WTC11 (cell line): ENCODE measurements around the gene NEDD4. TPM values are rescaled to one million over a fixed set of nuclear protein-coding genes. Genes with fewer than 3 reads are reported as not detected.

Experiments
- ATAC-seq: fragments of 200-7000 bp; cut with Tn5 transposase; 2 replicates; pipeline ENCODE4 v1.10.0; 2021; ENCODE audit warnings: mild to moderate bottlenecking, moderate library complexity
- CTCF ChIA-PET: fragments of 300-600 bp; sonication (Branson Sonifier 250); formaldehyde crosslinking; loops from one replicate; lab custom pipeline; 2021; ENCODE audit warnings: antibody characterized with exemption; lab: Charles Lee
- POLR2A ChIA-PET: fragments of 350-600 bp; sonication (Branson Sonifier 250); formaldehyde crosslinking; loops from one replicate; lab custom pipeline; 2021; ENCODE audit warnings: antibody characterized with exemption; lab: Charles Lee
- DNase-seq: peaks from one replicate; pipeline ENCODE4 v3.0.0; 2021; ENCODE audit warnings: low spot score
- H3K27ac Mint-ChIP-seq: 2 replicates; pipeline ENCODE4 v1.8.0; 2021; ENCODE audit warnings: mixed read lengths
- H3K27me3 Mint-ChIP-seq: 2 replicates; pipeline ENCODE4 v1.8.0; 2021; ENCODE audit warnings: low read depth, mild to moderate bottlenecking, moderate library complexity, mixed read lengths
- H3K36me3 Mint-ChIP-seq: 2 replicates; pipeline ENCODE4 v1.8.0; 2021; ENCODE audit warnings: mixed read lengths
- H3K4me1 Mint-ChIP-seq: 2 replicates; pipeline ENCODE4 v1.8.0; 2022; ENCODE audit warnings: mixed read lengths
- H3K4me3 Mint-ChIP-seq: 2 replicates; pipeline ENCODE4 v1.8.0; 2021; ENCODE audit warnings: mild to moderate bottlenecking, moderate library complexity, mixed read lengths
- H3K9me3 Mint-ChIP-seq: 2 replicates; pipeline ENCODE4 v1.8.0; 2021; ENCODE audit warnings: mixed read lengths
- AFF4 ChIP-seq: sonication (generic); formaldehyde crosslinking; IDR thresholded peaks from 2 replicates; pipeline ENCODE4 v1.8.1; 2023; ENCODE audit warnings: mild to moderate bottlenecking, missing genetic modification reagents, borderline replicate concordance
- ARID4B ChIP-seq: sonication (generic); formaldehyde crosslinking; IDR thresholded peaks from 2 replicates; pipeline ENCODE4 v1.8.0; 2023; ENCODE audit warnings: missing genetic modification reagents, mild to moderate bottlenecking, borderline replicate concordance
- ATF6 ChIP-seq: sonication (generic); formaldehyde crosslinking; IDR thresholded peaks from 2 replicates; pipeline ENCODE4 v1.8.1; 2023; ENCODE audit warnings: mild to moderate bottlenecking, missing genetic modification reagents
- CREM ChIP-seq: sonication (generic); formaldehyde crosslinking; IDR thresholded peaks from 2 replicates; pipeline ENCODE4 v1.8.1; 2022; ENCODE audit warnings: mild to moderate bottlenecking, missing genetic modification reagents, moderate library complexity
- CTCF ChIP-seq: fragments of 200-600 bp; IDR thresholded peaks from 2 replicates; pipeline ENCODE4 v1.8.0; 2022; ENCODE audit warnings: antibody characterized with exemption
- EMX1 ChIP-seq: fragments of 250-450 bp; sonication (Bioruptor Pico); IDR thresholded peaks from 2 replicates; pipeline ENCODE4 v1.8.0; 2021; ENCODE audit warnings: mild to moderate bottlenecking
- ESRRA ChIP-seq: sonication (generic); formaldehyde crosslinking; IDR thresholded peaks from 2 replicates; pipeline ENCODE4 v1.8.1; 2022; ENCODE audit warnings: mild to moderate bottlenecking, missing genetic modification reagents, borderline replicate concordance
- HMGA2 ChIP-seq: fragments of 250-450 bp; sonication (Bioruptor Pico); IDR thresholded peaks from 2 replicates; pipeline ENCODE4 v1.4.0; 2021; ENCODE audit warnings: mild to moderate bottlenecking, moderate library complexity
- NR2C2 ChIP-seq: sonication (generic); formaldehyde crosslinking; IDR thresholded peaks from 2 replicates; pipeline ENCODE4 v1.8.0; 2022; ENCODE audit warnings: mild to moderate bottlenecking, missing genetic modification reagents
- NR3C1 ChIP-seq: sonication (generic); formaldehyde crosslinking; conservative IDR thresholded peaks from 2 replicates; pipeline ENCODE4 v1.8.1; 2023; ENCODE audit warnings: low read depth, mild to moderate bottlenecking, missing genetic modification reagents
- PRDM15 ChIP-seq: sonication (generic); formaldehyde crosslinking; IDR thresholded peaks from 2 replicates; pipeline ENCODE4 v1.8.0; 2022; ENCODE audit warnings: missing genetic modification reagents
- SMAD4 ChIP-seq: sonication (generic); formaldehyde crosslinking; IDR thresholded peaks from 2 replicates; pipeline ENCODE4 v1.8.0; 2022; ENCODE audit warnings: mild to moderate bottlenecking, missing genetic modification reagents
- ZBTB43 ChIP-seq: sonication (generic); formaldehyde crosslinking; IDR thresholded peaks from 2 replicates; pipeline ENCODE4 v1.8.1; 2023; ENCODE audit warnings: mild to moderate bottlenecking, missing genetic modification reagents
- ZNF138 ChIP-seq: sonication (generic); formaldehyde crosslinking; conservative IDR thresholded peaks from 2 replicates; pipeline ENCODE4 v1.8.1; 2022; ENCODE audit warnings: mild to moderate bottlenecking, moderate library complexity, missing genetic modification reagents
- total RNA-seq: library from RNA; stranded (reverse); gene quantifications from 3 replicates; pipeline ENCODE4 v1.2.3, GENCODE V29; 2021

Gene NEDD4
- total RNA-seq, 1 experiment from 2014 or later, result 4.5 TPM

- TF ChIP-seq CTCF, result no peak
- no peak for TF ChIP-seq SMAD4 (CRISPR knock-in tag)
- TF ChIP-seq HMGA2 (CRISPR knock-in tag), result no peak
- TF ChIP-seq ESRRA (CRISPR knock-in tag), result no peak
These were observed 159.1 kb downstream of the NEDD4 start (continued) for GRCh38 chr15:55834331-55834730.

GRCh38 chr15:55829826-55830225, 163.6 kb downstream of the NEDD4 start:
- ATAC-seq (no peak), DNase-seq (no peak)
- Mint-ChIP-seq H3K27me3 (no peaks in the 10 kb centered on the region; the same call in 1 of the 2 replicates), H3K36me3 (no peaks in the 10 kb centered on the region), H3K27ac (no peak overlapping the region), H3K4me1 (no peaks in the 10 kb centered on the region), H3K4me3 (no peak overlapping the region), H3K9me3 (no peaks in the 10 kb centered on the region)
- ChIA-PET CTCF (no interaction called here), POLR2A (no interaction called here)
- TF ChIP-seq CTCF (no peak), ZBTB43 (CRISPR knock-in tag) (no peak), ZNF138 (CRISPR knock-in tag) (no peak), NR2C2 (CRISPR knock-in tag) (no peak), NR3C1 (CRISPR knock-in tag) (no peak), EMX1 (no peak), AFF4 (no peak), CREM (no peak), ATF6 (no peak), ARID4B (CRISPR knock-in tag) (no peak), PRDM15 (CRISPR knock-in tag) (no peak), ESRRA (CRISPR knock-in tag) (no peak)
